Measurements from ENCODE around the gene ACTL10. TPM values are rescaled to one million over a fixed set of nuclear protein-coding genes. Genes with fewer than 3 reads are reported as not detected.
"Not testable (repeated sequence)": the region's sequence is repeated elsewhere in the genome, so short reads cannot be mapped to it uniquely, and the experiment has no call there.

Gene ACTL10
- total RNA-seq, 1 donor from 2014 or later: 3.6 TPM

- no peak for DNase-seq (ENCODE audit: low read depth)
- Histone ChIP-seq H3K36me3 (ENCODE audit: control insufficient read depth, insufficient read depth, low read length) (no peaks in the 10 kb centered on the region), H3K4me3 (ENCODE audit: low read depth, low read length) (no peak overlapping the region), H3K27me3 (ENCODE audit: control insufficient read depth, insufficient read depth, low read length) (no peaks in the 10 kb centered on the region)
- TF ChIP-seq, protein P1, sequence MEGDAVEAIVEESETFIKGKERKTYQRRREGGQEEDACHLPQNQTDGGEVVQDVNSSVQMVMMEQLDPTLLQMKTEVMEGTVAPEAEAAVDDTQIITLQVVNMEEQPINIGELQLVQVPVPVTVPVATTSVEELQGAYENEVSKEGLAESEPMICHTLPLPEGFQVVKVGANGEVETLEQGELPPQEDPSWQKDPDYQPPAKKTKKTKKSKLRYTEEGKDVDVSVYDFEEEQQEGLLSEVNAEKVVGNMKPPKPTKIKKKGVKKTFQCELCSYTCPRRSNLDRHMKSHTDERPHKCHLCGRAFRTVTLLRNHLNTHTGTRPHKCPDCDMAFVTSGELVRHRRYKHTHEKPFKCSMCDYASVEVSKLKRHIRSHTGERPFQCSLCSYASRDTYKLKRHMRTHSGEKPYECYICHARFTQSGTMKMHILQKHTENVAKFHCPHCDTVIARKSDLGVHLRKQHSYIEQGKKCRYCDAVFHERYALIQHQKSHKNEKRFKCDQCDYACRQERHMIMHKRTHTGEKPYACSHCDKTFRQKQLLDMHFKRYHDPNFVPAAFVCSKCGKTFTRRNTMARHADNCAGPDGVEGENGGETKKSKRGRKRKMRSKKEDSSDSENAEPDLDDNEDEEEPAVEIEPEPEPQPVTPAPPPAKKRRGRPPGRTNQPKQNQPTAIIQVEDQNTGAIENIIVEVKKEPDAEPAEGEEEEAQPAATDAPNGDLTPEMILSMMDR (IDR thresholded peaks at IDR 0.05; ENCODE audit: insufficient read depth, low read length, poor library complexity, severe bottlenecking): no peak
Measured at GRCh38 chr20:33636776-33637175, 30.0 kb upstream of the ACTL10 start.

DNA sequence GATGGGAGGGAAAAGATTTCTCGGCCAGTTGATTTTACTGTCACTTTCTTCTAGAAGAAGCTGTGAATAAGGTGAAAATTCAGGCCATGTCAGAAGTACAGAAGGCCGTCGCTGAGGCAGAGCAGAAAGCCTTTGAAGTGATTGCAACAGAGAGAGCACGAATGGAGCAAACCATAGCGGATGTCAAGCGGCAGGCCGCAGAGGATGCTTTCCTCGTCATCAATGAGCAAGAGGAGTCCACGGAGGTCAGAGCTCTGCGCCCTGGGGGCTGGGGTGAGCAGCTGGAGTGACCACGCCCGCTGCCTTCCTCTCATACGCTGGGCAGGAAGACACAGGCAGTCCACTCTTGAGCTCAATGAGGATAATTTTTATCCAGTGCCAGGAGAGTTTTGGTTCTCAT is 26.5 kb upstream of the ACTL10 start:
- no peak for DNase-seq (ENCODE audit: low read depth)
- H3K27me3 ChIP-seq (ENCODE audit: control insufficient read depth, insufficient read depth, low read length): no peaks in the 10 kb centered on the region
- no peaks in the 10 kb centered on the region for H3K36me3 ChIP-seq (ENCODE audit: control insufficient read depth, insufficient read depth, low read length)
- H3K4me3 ChIP-seq (ENCODE audit: low read depth, low read length): no peak overlapping the region
- TF ChIP-seq, protein P1 (IDR thresholded peaks at IDR 0.05; ENCODE audit: insufficient read depth, low read length, poor library complexity, severe bottlenecking): no peak

DNA sequence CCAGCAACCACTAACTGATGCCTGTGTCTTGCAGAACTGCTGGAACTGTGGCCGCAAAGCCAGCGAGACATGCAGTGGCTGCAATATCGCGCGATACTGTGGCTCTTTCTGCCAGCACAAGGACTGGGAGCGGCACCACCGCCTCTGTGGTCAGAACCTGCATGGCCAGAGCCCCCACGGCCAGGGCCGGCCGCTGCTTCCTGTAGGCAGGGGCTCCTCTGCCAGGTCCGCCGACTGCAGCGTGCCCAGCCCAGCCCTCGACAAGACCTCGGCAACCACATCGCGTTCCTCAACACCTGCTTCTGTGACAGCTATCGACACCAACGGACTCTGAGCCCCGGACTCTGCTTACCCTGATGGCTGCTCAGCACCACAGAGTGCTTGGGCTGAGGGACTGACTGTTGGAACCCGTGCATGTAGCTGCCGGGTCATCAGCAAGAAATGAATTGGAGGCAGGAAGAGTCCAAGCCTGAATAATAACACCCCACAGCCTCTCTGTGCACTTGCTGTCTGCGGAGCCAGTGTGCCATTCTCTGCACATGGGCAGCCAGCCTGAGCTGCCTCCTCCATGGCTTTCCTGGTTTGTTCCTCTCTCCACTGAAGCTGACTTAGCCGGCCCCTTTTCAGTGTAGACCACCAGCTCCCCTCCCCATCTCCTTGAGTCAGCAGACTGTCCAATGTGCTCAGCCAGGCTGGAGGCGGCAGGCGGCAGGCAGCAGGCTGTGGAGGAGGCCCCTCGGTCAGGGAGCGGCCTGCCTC is 22.3 kb upstream of the ACTL10 start:
- DNase-seq (ENCODE audit: low read depth): no peak
- H3K4me3 ChIP-seq (ENCODE audit: low read depth, low read length): no peak overlapping the region
- H3K36me3 ChIP-seq (ENCODE audit: control insufficient read depth, insufficient read depth, low read length): no peaks in the 10 kb centered on the region
- TF ChIP-seq, protein P1 (IDR thresholded peaks at IDR 0.05; ENCODE audit: insufficient read depth, low read length, poor library complexity, severe bottlenecking): no peak
- no peaks in the 10 kb centered on the region for H3K27me3 ChIP-seq (ENCODE audit: control insufficient read depth, insufficient read depth, low read length)

- DNase-seq (ENCODE audit: low read depth): no peak
- H3K27me3 ChIP-seq (ENCODE audit: control insufficient read depth, insufficient read depth, low read length): no peaks in the 10 kb centered on the region
- TF ChIP-seq, protein P1 (IDR thresholded peaks at IDR 0.05; ENCODE audit: insufficient read depth, low read length, poor library complexity, severe bottlenecking): no peak
Measured at GRCh38 chr20:33645072-33645358, 21.7 kb upstream of the ACTL10 start.

GRCh38 chr20:33645396-33645795 is 21.3 kb upstream of the ACTL10 start:
- no peak for DNase-seq (ENCODE audit: low read depth)
- TF ChIP-seq, protein P1 (IDR thresholded peaks at IDR 0.05; ENCODE audit: insufficient read depth, low read length, poor library complexity, severe bottlenecking): no peak
- Histone ChIP-seq H3K27me3 (ENCODE audit: control insufficient read depth, insufficient read depth, low read length) (no peaks in the 10 kb centered on the region), H3K4me3 (ENCODE audit: low read depth, low read length) (no peak overlapping the region), H3K36me3 (ENCODE audit: control insufficient read depth, insufficient read depth, low read length) (no peaks in the 10 kb centered on the region)

More at GRCh38 chr20:33645072-33645358, 21.7 kb upstream of the ACTL10 start:
- Histone ChIP-seq H3K4me3 (ENCODE audit: low read depth, low read length) (no peak overlapping the region), H3K36me3 (ENCODE audit: control insufficient read depth, insufficient read depth, low read length) (no peaks in the 10 kb centered on the region)

DNA sequence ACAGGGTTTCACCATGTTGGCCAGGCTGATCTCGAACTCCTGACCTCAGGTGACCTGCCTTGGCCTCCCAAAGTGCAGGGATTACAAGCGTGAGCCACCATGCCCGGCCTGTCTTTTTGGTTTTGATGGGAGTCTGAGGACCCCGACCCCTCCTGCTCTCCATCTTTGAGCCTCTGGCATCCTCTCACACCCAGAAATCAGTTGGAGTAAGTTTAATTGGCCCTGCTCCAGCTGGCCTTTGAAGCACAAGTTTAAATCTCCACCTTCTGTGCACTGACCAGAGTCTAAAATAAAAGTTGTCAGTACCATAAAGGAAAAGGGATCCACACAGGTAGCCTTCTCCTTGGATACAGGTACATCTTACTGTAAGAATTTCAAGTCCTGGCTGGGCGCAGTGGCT is 20.6 kb upstream of the ACTL10 start:
- DNase-seq (ENCODE audit: low read depth): no peak
- TF ChIP-seq, protein P1 (IDR thresholded peaks at IDR 0.05; ENCODE audit: insufficient read depth, low read length, poor library complexity, severe bottlenecking): no peak
- Histone ChIP-seq H3K4me3 (ENCODE audit: low read depth, low read length) (no peak overlapping the region), H3K27me3 (ENCODE audit: control insufficient read depth, insufficient read depth, low read length) (no peaks in the 10 kb centered on the region), H3K36me3 (ENCODE audit: control insufficient read depth, insufficient read depth, low read length) (no peaks in the 10 kb centered on the region)

GRCh38 chr20:33646959-33647602 is 19.7 kb upstream of the ACTL10 start:
- H3K4me3 ChIP-seq (ENCODE audit: low read depth, low read length); DNase-seq (ENCODE audit: low read depth); H3K27me3 ChIP-seq (ENCODE audit: control insufficient read depth, insufficient read depth, low read length); H3K36me3 ChIP-seq (ENCODE audit: control insufficient read depth, insufficient read depth, low read length): not testable (repeated sequence)

All from kidney epithelial cell (primary cell).